ENCODE data around the gene MFSD1. TPM values are rescaled to one million over a fixed set of nuclear protein-coding genes. Genes with fewer than 3 reads are reported as not detected.
A peak's percentile ranks its signal among the peaks of the same experiment; 100 is the strongest.

MFSD1 gene
- total and polyA plus RNA-seq, 2 of the 8 experiments (the other 6 are each of a cell fraction or from before 2014, with no cell fraction given) = 9.3 to 11.5 TPM

GRCh38 chr3:158789592-158789991 is 12.3 kb upstream of the MFSD1 start:
- no peaks in the 10 kb centered on the region for H3K79me1 ChIP-seq (ENCODE audit: low read depth, low read length)
- no peak overlapping the region for H3K4me2 ChIP-seq (ENCODE audit: insufficient read depth in 1 of 2, low read depth in 2 of 2, low read length in 2 of 2)
- H2AFZ ChIP-seq (ENCODE audit: low read length) = no peak overlapping the region
- no peak for TF ChIP-seq KDM1A (IDR thresholded peaks at IDR 0.05; ENCODE audit: borderline replicate concordance, low read length)
- no peak for TF ChIP-seq JUN (IDR thresholded peaks at IDR 0.05; ENCODE audit: low read depth, low read length)
- peak; percentile 49 to 60; a peak in 3 of 4 replicates for TF ChIP-seq RAD21 (IDR thresholded peaks at IDR 0.05 in 1 of 2, conservative IDR thresholded peaks at IDR 0.05 in 1 of 2; ENCODE audit: low read depth in 2 of 2, low read length in 2 of 2)
- no peak for TF ChIP-seq ASH2L (IDR thresholded peaks at IDR 0.05; ENCODE audit: low read length)
- TF ChIP-seq CTCF (IDR thresholded peaks at IDR 0.05; ENCODE audit: control extremely low read depth in 1 of 3, insufficient read depth in 1 of 3, low read depth in 1 of 3, low read length in 3 of 3) = peak in 1 of 3 experiments; percentile 29; a peak in 1 of 4 replicates
- no peak for TF ChIP-seq JUND (IDR thresholded peaks at IDR 0.05; ENCODE audit: low read length)
- no peak overlapping the region for H3K9ac ChIP-seq (replicated peaks in 1 of 4; ENCODE audit: extremely low read depth in 1 of 4, low read depth in 3 of 4, low read length in 3 of 4)
- no peak overlapping the region for H2BK15ac ChIP-seq (ENCODE audit: low read length)
- no peak overlapping the region for H2BK5ac ChIP-seq (ENCODE audit: low read depth, low read length)
- no peak overlapping the region for H3K18ac ChIP-seq (ENCODE audit: extremely low read depth, low read length)
- no peak overlapping the region for H2BK20ac ChIP-seq (ENCODE audit: low read length)
- ChIA-PET POLR2A (ENCODE audit: partially characterized antibody) (interaction anchor here (0.7 kb wide), 1 partner anchor 218 kb away, joined by 4 read pairs; no protein-coding TSS in a partner anchor), CTCF (ENCODE audit: partially characterized antibody) (interaction anchor here (0.7 to 5.5 kb wide), 26 partner anchors 9 to 250 kb away, joined by 3 to 110 read pairs (median 4); partner anchors contain the start of genes LXN, MFSD1 and RARRES1)
- WGBS, 2 experiments (ENCODE audit: extremely low coverage in 1 of 2, insufficient coverage in 1 of 2, insufficient read length in 1 of 2, insufficient replicate concordance in 2 of 2, low coverage in 1 of 2, low lambda C conversion rate in 2 of 2, missing lambda C conversion rate in 1 of 2) = 100% methylated on average over 1 of the region's 1 CpG; no CpG with 5 or more reads in 1 of the 2 experiments
- no peak overlapping the region for H3K56ac ChIP-seq (replicated peaks; ENCODE audit: insufficient read length, low read depth, low read length)
- H3K79me2 ChIP-seq (ENCODE audit: control insufficient read depth in 1 of 2, insufficient read depth in 2 of 2, low read length in 2 of 2) = no peaks in the 10 kb centered on the region
- no peaks in the 10 kb centered on the region for H3K36me3 ChIP-seq (ENCODE audit: control insufficient read depth in 2 of 4, insufficient read depth in 4 of 4, low read length in 3 of 4)
- no peak overlapping the region for H3K14ac ChIP-seq (ENCODE audit: insufficient read length)
- H3K23ac ChIP-seq (ENCODE audit: insufficient read length) = no peak overlapping the region
- no peaks in the 10 kb centered on the region for H3K4me1 ChIP-seq (replicated peaks in 1 of 4; ENCODE audit: control insufficient read depth in 3 of 4, insufficient read depth in 4 of 4, low read length in 3 of 4)
- H4K20me1 ChIP-seq (replicated peaks in 1 of 2; ENCODE audit: control insufficient read depth in 1 of 2, insufficient read depth in 2 of 2, low read length in 2 of 2) = no peaks in the 10 kb centered on the region
- H2AK5ac ChIP-seq (ENCODE audit: low read depth, low read length) = no peak overlapping the region
- no peak overlapping the region for H2BK12ac ChIP-seq (ENCODE audit: low read depth, low read length)
- no peaks in the 10 kb centered on the region for H3K23me2 ChIP-seq (ENCODE audit: low read depth, low read length)
- no peak overlapping the region for H3K4me3 ChIP-seq (ENCODE audit: extremely low read depth in 1 of 4, insufficient read depth in 2 of 4, low read depth in 3 of 4, low read length in 4 of 4)
- H4K8ac ChIP-seq (ENCODE audit: extremely low read depth, insufficient read depth, low read length) = no peak overlapping the region
- DNase-seq (ENCODE audit: low read depth in 1 of 2, low spot score in 2 of 2) (no peak), FAIRE-seq (no peak)
- H3K9me3 ChIP-seq (ENCODE audit: insufficient read depth in 2 of 2, low read depth in 1 of 2, low read length in 1 of 2) = no peaks in the 10 kb centered on the region
- H2BK120ac ChIP-seq (replicated peaks; ENCODE audit: low read depth, low read length) = no peak overlapping the region
- no peak overlapping the region for H3K4ac ChIP-seq (replicated peaks; ENCODE audit: insufficient read length, low read depth, low read length)
- no peak overlapping the region for H4K5ac ChIP-seq (ENCODE audit: insufficient read length, low read depth, low read length)
- H4K91ac ChIP-seq (replicated peaks; ENCODE audit: insufficient read length, low read length) = no peak overlapping the region
- no peak overlapping the region for H3K27ac ChIP-seq (ENCODE audit: low read depth, low read length)
- no peaks in the 10 kb centered on the region for H3K27me3 ChIP-seq (replicated peaks in 1 of 4; ENCODE audit: control insufficient read depth in 3 of 4, extremely low read depth in 1 of 4, insufficient read depth in 3 of 4, low read length in 3 of 4)

All from H1 (cell line).